AG04449 (cell line): ENCODE results near the gene PRTG.

Experiments
- CTCF ChIA-PET: fragments of 350-600 bp; formaldehyde crosslinking; extraction: SDS; loops from one replicate; lab custom pipeline; 2021; ENCODE audit warnings: antibody characterized with exemption; lab: Yijun Ruan, JAX
- POLR2A ChIA-PET: fragments of 400-600, 350-600 bp; formaldehyde crosslinking; extraction: SDS; loops from one replicate; lab custom pipeline; 2020; ENCODE audit warnings: antibody characterized with exemption, inconsistent platforms; lab: Yijun Ruan, JAX
- DNase-seq: peaks from one replicate; pipeline ENCODE4 v3.0.0-alpha.2; 2010; ENCODE audit warnings: low read depth, low spot score
- H3K4me3 ChIP-seq: 2 replicates; pipeline ENCODE4 v1.5.1; 2011; ENCODE audit warnings: low read depth, mild to moderate bottlenecking, control low read depth, low read length
- TF ChIP-seq, protein P1 (sequence below): IDR thresholded peaks from one replicate; pipeline ENCODE4 v1.5.1; 2011; ENCODE audit warnings: mild to moderate bottlenecking, moderate library complexity, low read length, control low read depth, inconsistent platforms; ENCODE audit not compliant: insufficient read depth; ENCODE audit errors: missing control alignments

Gene PRTG

DNA sequence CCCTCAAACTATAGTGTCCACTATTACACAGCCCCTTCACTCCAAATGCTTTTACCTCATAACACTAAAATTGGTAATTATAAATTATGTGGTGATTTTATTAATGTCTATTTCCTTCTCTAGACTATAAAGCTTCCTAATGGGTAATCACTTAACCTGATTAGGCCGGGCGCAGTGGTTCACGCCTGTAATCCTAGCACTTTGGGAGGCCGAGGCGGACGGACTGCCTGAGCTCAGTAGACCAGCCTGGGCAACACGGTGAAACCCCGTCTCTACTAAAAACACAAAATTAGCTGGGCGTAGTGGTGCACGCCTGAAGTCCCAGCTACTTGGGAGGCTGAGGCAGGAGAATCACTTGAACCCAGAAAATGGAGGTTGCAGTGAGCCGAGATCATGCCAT lies 83.5 kb downstream of the PRTG start:
- CTCF ChIA-PET: interaction anchor here (1.0 to 2.3 kb wide), 4 partner anchors 11 to 259 kb away, joined by 3 to 11 read pairs (median 4); no protein-coding TSS in a partner anchor
- POLR2A ChIA-PET: interaction anchor here (0.6 kb wide), 1 partner anchor 124 kb away, joined by 3 read pairs; no protein-coding TSS in a partner anchor
- H3K4me3 ChIP-seq: no peak overlapping the region
- no peak for DNase-seq
- TF ChIP-seq, protein P1, sequence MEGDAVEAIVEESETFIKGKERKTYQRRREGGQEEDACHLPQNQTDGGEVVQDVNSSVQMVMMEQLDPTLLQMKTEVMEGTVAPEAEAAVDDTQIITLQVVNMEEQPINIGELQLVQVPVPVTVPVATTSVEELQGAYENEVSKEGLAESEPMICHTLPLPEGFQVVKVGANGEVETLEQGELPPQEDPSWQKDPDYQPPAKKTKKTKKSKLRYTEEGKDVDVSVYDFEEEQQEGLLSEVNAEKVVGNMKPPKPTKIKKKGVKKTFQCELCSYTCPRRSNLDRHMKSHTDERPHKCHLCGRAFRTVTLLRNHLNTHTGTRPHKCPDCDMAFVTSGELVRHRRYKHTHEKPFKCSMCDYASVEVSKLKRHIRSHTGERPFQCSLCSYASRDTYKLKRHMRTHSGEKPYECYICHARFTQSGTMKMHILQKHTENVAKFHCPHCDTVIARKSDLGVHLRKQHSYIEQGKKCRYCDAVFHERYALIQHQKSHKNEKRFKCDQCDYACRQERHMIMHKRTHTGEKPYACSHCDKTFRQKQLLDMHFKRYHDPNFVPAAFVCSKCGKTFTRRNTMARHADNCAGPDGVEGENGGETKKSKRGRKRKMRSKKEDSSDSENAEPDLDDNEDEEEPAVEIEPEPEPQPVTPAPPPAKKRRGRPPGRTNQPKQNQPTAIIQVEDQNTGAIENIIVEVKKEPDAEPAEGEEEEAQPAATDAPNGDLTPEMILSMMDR: no peak

DNA sequence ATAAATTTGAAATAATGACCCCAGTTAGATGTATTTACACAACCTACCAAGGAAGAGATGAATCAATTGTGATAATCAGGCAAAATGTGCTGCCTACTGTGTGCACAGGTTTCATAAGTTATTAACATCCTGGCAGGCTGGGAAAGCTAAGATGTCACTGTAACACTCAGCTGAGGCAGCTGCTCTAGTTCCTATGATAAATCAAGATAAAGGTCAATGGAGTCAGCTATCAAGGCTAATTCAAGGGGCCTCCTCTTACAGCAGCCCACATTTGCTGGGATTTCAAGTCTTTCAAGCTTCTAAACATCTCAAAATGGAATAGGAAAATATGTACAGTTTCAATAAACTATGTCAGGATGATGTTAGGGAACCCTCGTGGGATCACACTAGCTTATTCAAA lies 84.1 kb downstream of the PRTG start:
- no peak for DNase-seq
- no peak overlapping the region for H3K4me3 ChIP-seq
- ChIA-PET POLR2A (no interaction called here), CTCF (interaction anchor here (1.0 to 2.3 kb wide), 3 partner anchors 10 to 132 kb away, joined by 3 to 11 read pairs (median 3); no protein-coding TSS in a partner anchor)
- TF ChIP-seq, protein P1: no peak

DNA sequence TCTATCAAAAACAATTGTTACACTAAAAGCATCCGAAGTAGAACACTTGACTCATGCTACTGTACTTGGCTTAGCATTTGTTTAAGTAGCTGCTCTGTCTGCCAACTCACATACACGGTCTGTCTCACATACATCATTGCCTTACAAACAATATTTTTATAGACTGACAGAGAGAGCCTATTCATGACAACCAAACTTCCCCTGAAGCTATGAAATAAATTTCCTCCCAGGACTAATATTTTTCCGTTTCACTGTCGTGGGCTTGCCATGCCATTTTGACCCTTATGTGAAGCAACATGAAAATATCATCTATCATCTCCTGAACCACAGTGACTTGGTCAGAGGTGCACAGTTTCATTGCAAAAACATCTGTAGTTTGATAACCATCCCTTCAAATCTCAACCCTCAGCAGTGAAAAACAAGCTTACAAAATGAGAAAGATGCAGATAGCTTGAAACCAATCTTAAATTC lies 88.4 kb downstream of the PRTG start:
- ChIA-PET POLR2A (no interaction called here), CTCF (interaction anchor here (1.3 kb wide), 1 partner anchor 12 kb away, joined by 4 read pairs; no protein-coding TSS in a partner anchor)
- DNase-seq: no peak
- no peak overlapping the region for H3K4me3 ChIP-seq
- TF ChIP-seq, protein P1: no peak

DNA sequence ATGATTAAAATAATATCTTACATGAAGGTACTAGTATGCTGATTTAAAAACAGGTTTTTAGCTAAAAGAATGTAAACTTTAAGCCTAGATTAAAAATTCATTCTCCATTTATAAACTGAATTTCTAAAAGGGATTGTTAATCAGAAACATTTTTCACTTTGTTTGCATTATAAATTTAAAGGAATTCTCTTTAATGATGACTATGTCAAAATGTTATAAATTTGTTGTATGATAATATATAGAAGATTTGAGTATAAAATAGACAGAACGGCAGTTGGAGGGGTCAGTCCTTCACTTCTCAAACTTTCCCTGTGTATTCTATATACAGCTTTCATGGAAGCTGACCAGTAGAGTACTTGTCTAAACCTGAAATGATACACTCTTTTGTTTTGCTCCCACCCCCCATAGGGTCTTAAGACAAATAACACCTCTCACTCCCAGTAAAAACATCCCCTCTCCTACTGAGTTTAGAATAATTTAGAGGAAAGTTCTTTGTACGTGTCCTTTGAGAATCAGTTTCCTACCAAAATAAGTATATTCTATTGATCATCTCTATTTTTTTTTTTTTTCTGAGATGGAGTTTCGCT lies 90.0 kb downstream of the PRTG start:
- TF ChIP-seq, protein P1: no peak
- ChIA-PET CTCF (interaction anchor here (1.1 to 1.3 kb wide), 2 partner anchors 10 to 127 kb away, joined by 3 to 5 read pairs; no protein-coding TSS in a partner anchor), POLR2A (no interaction called here)
- no peak for DNase-seq
- H3K4me3 ChIP-seq: no peak overlapping the region

DNA sequence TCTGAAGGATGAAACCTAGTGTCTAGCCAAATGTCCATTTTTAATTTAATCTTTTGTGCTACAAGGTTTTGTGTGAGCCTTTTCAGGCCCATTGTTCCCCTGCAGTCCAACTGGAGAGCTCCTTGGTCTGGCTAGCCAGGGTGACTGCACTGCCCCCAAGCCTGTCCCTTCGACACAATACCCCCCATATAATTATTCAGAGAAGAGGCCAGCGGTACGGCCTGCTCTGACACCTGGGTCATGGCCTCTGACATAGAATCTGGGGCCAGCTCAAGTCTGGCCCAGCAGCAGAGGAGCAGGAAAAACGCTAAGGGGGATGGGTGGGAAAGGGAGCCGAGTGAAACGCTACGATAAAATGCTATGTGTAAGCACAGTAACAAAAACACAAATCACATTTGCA lies 90.6 kb downstream of the PRTG start:
- no peak overlapping the region for H3K4me3 ChIP-seq
- ChIA-PET CTCF (interaction anchor here (1.1 to 1.3 kb wide), 2 partner anchors 9 to 126 kb away, joined by 3 to 5 read pairs; no protein-coding TSS in a partner anchor), POLR2A (no interaction called here)
- TF ChIP-seq, protein P1: no peak
- no peak for DNase-seq

DNA sequence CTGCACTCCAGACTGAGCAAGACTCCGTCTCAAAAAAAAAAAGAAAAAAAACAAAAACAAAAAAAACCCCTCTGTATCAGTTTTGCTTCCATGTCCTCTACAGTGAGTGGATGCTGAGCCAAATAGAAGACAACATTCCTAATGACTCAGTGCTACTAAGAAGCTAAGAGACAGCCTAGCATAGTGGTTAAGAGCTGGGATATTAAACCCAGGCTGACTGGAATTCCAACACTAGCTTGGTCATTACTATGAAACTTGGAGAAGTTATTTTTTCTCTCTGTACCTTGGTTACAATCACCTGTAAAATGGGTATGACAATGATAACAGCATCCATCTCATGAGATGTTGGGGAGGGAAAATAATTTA lies 93.9 kb downstream of the PRTG start:
- ChIA-PET CTCF (interaction anchor here (0.6 to 7.0 kb wide), 32 partner anchors 9 to 785 kb away, joined by 3 to 95 read pairs (median 4); no protein-coding TSS in a partner anchor), POLR2A (no interaction called here)
- TF ChIP-seq, protein P1: no peak
- DNase-seq: peak; percentile 46
- H3K4me3 ChIP-seq: no peak overlapping the region
